ENCODE measurements around the gene TPPP2.

DNA sequence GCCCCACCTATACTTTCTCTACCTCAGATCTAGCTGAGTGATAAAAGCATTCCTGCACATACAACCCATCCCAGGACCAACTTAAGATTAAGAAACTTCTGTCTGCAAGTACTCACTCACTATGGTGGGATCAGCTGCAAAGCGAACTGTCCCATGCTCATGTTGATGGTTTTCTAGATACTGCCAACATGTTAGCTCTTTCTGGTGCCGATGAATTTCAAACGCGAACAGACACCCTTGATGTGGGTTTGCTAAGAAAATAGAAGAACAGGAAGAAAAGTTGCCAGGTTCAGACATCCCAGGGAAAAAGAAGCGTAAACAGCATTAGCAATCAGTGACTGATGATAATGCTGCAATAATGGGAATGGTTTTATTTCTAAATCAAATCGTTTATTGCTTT lies 32.5 kb upstream of the TPPP2 start:
- TF ChIP-seq, protein P1, sequence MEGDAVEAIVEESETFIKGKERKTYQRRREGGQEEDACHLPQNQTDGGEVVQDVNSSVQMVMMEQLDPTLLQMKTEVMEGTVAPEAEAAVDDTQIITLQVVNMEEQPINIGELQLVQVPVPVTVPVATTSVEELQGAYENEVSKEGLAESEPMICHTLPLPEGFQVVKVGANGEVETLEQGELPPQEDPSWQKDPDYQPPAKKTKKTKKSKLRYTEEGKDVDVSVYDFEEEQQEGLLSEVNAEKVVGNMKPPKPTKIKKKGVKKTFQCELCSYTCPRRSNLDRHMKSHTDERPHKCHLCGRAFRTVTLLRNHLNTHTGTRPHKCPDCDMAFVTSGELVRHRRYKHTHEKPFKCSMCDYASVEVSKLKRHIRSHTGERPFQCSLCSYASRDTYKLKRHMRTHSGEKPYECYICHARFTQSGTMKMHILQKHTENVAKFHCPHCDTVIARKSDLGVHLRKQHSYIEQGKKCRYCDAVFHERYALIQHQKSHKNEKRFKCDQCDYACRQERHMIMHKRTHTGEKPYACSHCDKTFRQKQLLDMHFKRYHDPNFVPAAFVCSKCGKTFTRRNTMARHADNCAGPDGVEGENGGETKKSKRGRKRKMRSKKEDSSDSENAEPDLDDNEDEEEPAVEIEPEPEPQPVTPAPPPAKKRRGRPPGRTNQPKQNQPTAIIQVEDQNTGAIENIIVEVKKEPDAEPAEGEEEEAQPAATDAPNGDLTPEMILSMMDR (IDR thresholded peaks at IDR 0.05): no peak
- TF ChIP-seq YY1 (IDR thresholded peaks at IDR 0.05; ENCODE audit: low read depth) (no peak), FOXJ3 (CRISPR knock-in tag; IDR thresholded peaks at IDR 0.05) (no peak), RFX5 (IDR thresholded peaks at IDR 0.05; ENCODE audit: low read length) (no peak), POLR2AphosphoS5 (IDR thresholded peaks at IDR 0.05; ENCODE audit: low read depth, low read length) (no peak), RAD21 (IDR thresholded peaks at IDR 0.05; ENCODE audit: low read length) (no peak), RCOR1 (IDR thresholded peaks at IDR 0.05; ENCODE audit: low read length) (no peak)
- TF ChIP-seq, protein P2, sequence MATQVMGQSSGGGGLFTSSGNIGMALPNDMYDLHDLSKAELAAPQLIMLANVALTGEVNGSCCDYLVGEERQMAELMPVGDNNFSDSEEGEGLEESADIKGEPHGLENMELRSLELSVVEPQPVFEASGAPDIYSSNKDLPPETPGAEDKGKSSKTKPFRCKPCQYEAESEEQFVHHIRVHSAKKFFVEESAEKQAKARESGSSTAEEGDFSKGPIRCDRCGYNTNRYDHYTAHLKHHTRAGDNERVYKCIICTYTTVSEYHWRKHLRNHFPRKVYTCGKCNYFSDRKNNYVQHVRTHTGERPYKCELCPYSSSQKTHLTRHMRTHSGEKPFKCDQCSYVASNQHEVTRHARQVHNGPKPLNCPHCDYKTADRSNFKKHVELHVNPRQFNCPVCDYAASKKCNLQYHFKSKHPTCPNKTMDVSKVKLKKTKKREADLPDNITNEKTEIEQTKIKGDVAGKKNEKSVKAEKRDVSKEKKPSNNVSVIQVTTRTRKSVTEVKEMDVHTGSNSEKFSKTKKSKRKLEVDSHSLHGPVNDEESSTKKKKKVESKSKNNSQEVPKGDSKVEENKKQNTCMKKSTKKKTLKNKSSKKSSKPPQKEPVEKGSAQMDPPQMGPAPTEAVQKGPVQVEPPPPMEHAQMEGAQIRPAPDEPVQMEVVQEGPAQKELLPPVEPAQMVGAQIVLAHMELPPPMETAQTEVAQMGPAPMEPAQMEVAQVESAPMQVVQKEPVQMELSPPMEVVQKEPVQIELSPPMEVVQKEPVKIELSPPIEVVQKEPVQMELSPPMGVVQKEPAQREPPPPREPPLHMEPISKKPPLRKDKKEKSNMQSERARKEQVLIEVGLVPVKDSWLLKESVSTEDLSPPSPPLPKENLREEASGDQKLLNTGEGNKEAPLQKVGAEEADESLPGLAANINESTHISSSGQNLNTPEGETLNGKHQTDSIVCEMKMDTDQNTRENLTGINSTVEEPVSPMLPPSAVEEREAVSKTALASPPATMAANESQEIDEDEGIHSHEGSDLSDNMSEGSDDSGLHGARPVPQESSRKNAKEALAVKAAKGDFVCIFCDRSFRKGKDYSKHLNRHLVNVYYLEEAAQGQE (IDR thresholded peaks at IDR 0.05; ENCODE audit: low read depth, low read length): no peak
- TF ChIP-seq, protein P3, sequence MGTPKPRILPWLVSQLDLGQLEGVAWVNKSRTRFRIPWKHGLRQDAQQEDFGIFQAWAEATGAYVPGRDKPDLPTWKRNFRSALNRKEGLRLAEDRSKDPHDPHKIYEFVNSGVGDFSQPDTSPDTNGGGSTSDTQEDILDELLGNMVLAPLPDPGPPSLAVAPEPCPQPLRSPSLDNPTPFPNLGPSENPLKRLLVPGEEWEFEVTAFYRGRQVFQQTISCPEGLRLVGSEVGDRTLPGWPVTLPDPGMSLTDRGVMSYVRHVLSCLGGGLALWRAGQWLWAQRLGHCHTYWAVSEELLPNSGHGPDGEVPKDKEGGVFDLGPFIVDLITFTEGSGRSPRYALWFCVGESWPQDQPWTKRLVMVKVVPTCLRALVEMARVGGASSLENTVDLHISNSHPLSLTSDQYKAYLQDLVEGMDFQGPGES (IDR thresholded peaks at IDR 0.05; ENCODE audit: low read depth, low read length): no peak
